Stimulated activated CD8-positive, alpha-beta memory T cell treated with anti-CD3 and anti-CD28 coated beads, Interleukin-15, amount 100 ng/mL, for 1 hour (primary cell): ENCODE results near the gene THAP8.
A peak's percentile ranks its signal among the peaks of the same experiment; 100 is the strongest.

Experiments used
- DNase-seq: peaks from one replicate; pipeline ENCODE4 v3.0.0-alpha.2; 2020; ENCODE audit warnings: low read depth

The THAP8 gene

DNA sequence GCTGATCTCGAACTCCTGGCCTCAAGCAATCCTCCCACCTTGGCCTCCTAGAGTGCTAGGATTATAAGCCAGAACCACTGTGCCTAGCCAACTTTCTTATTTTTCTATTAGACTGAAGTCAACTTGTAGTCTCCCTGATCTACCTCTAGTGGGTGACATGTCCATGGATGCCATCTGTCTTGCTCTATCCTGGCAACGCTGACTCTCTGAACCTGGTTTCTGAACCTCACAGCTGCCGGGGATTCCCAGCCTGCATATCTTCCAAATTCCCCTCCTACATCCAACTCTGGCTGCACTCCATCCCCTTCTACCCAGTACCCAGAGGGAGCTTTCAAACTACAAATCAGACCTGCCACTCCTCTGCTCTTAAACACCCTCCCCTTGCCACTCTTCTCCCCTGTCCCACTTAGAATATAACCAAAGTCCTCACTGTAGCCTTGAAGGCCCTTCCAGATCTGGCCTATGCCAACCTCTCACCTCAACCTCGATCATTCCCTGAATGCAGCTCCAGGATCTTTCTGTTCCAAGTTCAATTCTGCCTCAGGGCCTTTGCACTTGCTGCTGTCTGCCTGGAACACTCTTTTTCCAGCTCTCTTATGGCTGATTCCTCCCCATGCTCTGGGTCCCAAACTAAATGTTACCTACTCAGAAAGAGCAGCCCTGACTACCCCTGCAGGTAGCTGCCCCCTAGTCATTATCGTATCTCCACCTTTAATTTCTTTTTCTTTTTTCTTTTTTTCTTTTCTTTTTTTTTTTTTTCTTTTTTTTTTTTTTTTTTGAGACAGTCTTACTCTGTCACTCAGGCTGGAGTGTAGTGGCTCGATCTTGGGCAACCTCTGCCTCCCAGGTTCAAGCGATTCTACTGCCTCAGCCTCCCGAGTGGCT, 23.6 kb downstream of the THAP8 start:
- no peak for DNase-seq

DNA sequence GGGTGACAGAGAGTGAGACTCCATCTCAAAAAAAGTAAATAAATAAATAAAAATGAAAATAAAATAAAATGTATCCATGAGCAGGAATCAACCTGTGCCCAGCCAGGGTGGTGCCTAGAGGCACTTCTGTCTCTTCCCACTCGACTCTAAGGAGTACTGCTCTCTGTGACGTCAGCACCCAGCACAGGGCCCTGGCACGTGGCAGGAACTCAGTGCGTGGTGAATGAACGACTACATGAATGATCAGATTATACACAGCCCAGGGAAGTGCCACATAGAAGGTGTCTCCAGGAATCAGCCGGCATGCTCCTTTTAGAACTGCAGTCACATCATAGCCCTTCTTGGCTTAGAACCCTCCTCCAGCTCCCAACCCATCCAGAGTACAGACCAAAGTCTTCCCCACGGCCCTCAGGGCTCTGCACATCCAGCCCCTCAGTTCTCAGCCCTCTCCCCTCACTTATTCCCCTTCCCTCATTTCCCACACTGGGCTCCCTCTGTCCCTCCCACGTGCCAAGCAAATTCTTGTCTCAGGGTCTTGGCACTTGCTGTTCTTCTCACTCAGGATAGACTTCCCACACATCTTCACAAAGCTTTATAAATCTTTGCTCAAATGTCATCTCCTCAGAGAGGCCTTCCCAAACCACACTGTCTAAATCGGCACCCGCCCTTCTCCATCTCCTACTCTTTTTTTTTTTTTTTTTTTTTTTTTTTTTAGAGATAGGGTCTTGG, 25.6 kb downstream of the THAP8 start:
- DNase-seq: no peak

DNA sequence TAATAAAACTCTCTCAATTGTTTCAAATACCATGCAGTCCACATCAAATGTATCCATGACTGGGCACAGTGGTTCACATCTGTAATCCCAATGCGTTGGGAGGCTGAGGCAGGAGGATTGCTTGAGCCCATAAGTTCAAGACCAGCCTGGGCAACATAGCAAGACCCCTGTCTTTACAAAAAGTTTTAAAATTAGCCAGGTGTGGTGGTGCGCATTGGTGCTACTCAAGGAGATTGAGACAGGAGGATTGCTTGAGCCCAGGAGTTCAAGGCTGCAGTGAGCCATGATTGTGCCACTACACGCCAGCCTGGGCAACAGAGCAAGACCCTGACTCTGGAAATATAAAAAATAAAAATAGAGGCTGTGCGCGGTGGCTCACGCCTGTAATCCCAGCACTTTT, 26.4 kb downstream of the THAP8 start:
- DNase-seq: no peak

GRCh38 chr19:36026091-36026876, 27.8 kb downstream of the THAP8 start:
- DNase-seq: no peak

GRCh38 chr19:36025541-36025940, 28.5 kb downstream of the THAP8 start:
- no peak for DNase-seq

- DNase-seq: no peak
Measured at GRCh38 chr19:36023432-36023831, 30.7 kb downstream of the THAP8 start.

DNA sequence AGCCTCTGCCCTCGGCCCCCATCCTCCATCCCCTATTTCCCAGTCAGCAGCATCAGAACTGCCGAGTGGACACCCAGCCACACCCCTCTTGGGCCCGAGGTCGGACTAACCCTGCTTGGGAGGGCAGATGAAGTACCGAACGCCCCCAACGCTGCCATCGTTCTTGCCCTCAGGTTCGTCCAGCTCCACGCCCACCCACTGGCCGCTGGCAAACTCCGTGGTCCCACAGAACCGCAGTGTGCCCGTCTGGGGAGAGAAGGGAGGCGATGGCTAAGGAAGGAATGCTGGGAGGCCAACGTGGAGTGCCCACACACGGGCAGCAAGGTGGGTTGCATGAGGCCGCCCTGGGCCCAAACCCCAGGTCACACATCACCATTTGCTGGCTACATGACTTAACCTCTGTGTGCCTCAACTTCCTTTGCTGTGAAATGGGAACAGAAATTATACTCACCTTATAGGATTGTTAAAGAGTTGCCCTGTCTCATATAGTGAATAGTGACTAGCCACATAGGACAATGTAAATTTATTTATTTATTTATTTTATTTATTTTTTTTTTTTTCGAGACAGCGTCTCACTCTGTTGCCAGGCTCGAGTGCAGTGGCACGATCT, 34.9 kb downstream of the THAP8 start:
- DNase-seq: no peak

- peak; percentile 98 for DNase-seq
Measured at GRCh38 chr19:36014012-36014924, 39.8 kb downstream of the THAP8 start, which contains the start of gene ALKBH6. Gene ALKBH6, minus strand, starts transcription at chr19:36014213. Its CDS starts 816 bp downstream, at chr19:36013397.

DNA sequence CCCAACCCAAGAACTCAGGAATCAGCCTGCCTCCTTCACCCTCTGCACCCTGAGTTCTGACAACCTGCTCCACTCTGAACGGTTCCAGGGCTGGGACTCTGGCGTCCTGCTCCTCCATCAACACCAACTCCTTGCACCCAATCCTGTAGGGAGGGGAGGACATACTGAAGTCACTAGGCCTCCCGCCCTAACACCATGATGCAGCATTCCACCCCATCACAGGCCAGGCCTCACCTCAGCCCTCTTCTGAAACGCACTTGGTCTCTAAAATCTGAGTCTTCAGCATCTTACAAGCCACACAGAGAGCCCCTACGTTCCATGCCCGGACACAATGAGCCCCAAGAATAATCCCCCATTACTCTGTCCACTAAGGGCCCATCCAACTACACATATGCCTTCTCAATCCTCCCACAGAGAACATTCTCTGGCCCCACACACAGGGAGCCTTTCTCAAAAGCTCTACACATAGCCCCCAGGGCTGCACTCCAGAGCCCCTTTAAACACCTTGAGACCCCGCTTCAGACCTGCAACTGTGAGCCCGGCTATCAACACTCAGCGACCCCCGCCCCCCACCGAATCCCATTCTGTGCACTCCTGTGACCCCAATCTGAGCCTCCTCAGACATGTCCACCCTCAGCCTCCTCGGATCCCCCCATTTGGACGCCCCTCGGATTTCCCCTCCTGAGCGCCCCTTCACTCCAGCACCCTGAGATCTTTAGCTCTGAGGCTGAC, 40.6 kb downstream of the THAP8 start:
- DNase-seq: no peak

DNA sequence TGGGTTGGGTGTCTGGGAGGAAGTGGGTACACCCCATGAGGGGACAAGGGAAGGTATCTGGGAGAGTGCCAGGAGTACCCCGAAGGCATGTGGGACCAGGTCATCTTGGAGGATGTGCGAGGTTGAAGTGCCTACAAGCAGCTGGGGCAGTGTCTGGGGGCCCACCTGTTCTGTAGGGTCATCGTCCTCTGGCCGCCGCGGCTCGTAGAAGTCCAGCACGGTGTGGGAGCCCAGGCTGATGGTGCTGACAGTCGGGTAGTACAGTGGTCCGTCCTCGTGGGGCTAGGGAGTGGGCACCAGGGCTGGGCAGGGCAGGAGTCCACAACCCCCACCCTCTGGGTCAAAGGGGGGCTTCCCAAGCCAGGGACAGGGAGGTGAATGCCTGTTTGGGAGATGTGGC, 43.7 kb downstream of the THAP8 start:
- no peak for DNase-seq

DNA sequence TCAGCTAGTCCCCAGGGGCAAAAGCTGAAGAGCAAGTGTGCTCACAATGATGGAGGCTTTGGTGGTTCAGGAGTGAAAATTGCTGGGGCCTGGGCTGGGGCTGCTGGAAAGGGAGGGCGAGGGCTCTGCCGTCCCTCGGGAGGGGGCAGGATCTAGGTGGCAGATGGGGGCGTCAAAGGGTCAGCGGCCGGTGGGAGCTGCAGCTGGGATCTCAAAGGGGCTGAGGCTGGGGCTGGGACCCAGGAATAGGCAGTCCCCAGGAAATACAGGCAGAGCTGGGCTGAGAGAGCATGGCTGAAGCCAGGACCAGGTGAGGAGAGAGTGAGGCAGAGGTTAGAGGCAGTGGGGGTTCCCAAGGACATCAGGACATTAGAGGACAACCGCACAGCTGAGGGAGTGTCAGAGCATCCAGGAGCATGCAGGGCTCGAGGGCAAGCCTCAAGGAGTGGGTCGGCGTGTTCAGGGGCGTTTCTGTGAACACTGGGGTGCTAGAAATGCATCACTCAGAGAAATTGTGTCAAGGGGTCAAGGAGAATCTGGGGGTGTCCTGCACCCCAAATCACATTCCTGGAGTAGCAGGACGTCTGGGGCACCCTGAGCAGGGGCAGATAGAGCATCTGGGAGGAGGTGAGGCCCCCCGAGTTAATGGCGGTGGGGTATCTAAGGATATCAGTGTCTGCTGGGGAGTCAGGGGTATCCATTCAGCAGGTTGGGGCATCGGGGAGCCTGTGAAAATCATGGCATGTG, 44.3 kb downstream of the THAP8 start:
- DNase-seq: no peak

- DNase-seq: no peak
Measured at GRCh38 chr19:36009220-36009619, 44.9 kb downstream of the THAP8 start.

GRCh38 chr19:36008336-36008978, 45.6 kb downstream of the THAP8 start, which contains the start of gene SYNE4:
Gene SYNE4, minus strand, starts transcription at chr19:36008813. Its CDS starts 132 bp downstream, at chr19:36008681.
- DNase-seq: no peak

DNA sequence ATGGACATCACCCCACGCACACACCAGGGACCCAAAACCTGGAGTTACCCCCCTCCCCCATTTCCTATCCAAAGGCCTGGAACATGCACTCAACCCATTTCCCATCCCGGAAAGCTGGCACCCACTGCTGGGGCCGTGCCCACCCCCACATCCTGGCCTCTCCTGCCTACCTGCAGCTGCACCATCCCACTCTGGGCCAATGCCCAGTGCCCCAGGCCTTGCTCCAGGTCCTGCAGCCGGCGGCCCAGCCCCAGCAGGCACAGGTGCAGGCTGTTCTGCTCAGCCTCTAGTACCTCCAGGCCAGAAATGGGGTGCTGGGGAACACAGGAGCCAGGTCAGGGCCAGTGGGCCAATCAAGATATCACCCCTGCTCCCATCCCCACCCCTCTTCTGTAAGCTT, 47.1 kb downstream of the THAP8 start:
- DNase-seq: no peak

GRCh38 chr19:36003284-36003683, 50.8 kb downstream of the THAP8 start:
- no peak for DNase-seq

DNA sequence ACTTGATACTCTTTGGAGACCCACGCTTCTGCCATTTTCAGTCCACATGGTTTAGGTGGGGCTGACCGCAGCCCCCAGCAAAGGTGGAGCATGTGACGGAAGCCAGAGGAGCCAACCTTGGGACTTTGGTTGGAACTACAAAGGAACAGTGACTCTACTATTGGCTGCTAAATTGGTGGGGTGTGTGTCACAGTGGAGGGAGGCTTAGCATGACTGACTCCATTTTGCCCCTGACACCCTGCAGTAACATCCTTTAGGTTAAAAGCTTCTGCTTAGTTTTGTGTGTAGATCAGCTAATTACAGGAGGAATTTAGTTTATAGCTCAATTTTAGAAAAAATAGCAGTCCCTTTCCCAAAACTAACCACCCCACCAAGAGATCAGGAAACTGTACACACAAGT, 52.5 kb downstream of the THAP8 start:
- DNase-seq: no peak

DNA sequence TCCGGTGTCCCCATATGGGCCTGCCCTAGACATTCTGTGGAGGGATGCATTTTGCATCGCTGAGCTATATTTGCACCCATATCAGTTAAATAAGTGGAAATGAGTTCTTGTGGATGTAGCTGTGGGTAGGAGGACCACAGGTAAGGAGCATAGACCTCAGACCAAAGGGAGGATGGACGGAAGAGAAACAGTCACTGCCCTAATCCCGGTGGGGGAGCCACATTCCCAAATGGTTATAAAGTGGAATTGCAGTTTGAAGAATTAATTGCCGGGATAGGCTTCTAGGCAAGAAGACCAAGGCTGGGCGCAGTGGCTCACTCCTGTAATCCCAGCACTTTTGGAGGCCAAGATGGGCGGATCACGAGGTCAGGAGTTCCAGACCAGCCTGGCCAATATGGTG, 57.3 kb downstream of the THAP8 start:
- no peak for DNase-seq

DNA sequence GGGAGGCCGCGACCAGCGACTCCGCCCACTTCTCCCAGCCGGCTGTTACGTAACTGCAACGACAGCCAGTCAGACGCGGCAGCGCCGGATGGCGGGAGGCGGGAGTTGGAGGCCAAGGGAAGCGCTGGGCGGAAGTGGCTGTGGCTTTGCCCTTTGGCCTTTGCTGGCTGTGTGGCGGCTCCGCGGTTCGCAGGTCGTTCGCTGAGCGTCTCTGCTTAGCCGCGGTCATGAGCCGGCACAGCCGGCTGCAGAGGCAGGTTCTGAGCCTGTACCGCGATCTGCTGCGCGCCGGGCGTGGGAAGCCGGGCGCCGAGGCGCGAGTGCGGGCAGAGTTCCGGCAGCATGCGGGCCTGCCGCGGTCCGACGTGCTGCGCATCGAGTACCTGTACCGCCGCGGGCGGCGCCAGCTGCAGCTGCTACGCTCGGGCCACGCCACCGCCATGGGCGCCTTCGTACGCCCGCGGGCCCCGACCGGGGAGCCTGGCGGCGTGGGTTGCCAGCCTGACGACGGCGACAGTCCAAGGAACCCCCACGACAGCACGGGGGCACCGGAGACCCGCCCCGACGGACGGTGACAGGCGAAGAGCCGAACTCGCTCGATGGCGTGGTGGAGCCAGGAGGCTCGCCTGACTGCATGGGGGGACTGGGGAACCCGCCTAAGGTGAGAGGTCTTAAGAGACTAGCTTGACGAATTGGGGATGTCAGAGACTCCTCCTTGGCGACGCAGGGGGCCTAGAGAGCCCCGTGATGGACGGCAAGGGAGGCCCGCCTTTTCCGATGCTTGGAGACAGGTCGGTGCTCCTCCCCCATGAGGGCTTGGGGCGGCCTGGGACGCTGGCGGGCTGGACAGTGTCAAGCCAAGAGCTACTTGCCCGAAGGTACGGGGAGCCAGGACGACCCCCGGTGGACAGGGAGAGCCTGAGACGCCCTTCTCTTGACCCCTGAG, 58.8 kb downstream of the THAP8 start, which contains the start of gene SDHAF1:
Gene SDHAF1, plus strand, starts transcription at position 141 of the 946 bp plus-strand sequence. Its CDS starts 87 bp downstream, at position 228.
- peak; percentile 85 for DNase-seq
